ENCODE measurements around the gene ALPI. TPM values are rescaled to one million over a fixed set of nuclear protein-coding genes. Genes with fewer than 3 reads are reported as not detected.

The ALPI gene
- total RNA-seq, 1 experiment from 2014 or later = not detected

DNA sequence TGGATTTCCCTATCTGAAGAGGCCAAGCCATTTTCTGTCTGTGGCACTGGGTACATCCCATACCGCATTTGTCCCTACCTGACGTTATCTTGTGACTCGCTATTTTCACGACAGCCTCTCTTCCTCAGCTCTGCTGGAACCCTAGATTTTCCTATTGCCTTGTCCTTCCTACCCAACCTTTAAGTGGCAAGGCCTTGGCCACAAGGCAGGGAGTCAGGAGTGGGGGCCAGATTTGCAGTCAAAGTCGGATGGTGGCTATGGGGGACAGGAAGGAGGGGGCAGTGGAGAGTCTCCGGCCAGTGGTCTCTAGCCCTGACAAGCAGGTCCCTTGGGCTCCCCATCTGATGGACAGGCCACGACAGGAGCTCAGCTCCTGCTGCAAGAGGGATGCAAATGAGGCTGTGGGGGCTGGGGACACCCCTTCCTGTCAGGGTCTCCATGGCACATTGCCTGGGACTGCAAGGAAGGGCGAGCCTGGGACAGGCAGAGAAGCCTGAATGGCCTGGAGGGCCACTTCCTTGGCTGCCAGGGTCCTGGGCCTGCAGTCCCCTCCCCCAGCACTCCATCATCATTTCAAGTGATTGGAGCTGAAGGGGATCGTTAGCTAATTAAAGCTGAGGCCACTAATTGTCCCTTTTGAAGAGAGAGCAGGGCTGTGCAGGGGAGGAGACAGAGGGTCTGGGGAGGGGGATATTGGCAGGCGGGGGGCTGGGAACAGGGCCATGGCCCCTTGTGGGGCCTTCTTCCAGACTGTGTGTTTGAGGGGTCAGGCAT is 37.9 kb downstream of the ALPI start:
- DNase-seq (ENCODE audit: low read depth, low spot score) (no peak), ATAC-seq (no peak)
- H3K4me3 ChIP-seq (ENCODE audit: low read depth in 2 of 2, low read length in 2 of 2) = no peak overlapping the region
- no peaks in the 10 kb centered on the region for H3K9me3 ChIP-seq (ENCODE audit: control insufficient read depth, insufficient read depth, low read depth, low read length)
- POLR2A ChIA-PET = no interaction called here
- no peak overlapping the region for H3K27ac ChIP-seq (ENCODE audit: low read length)
- H3K27me3 ChIP-seq (ENCODE audit: control insufficient read depth, insufficient read depth, low read length) = no peaks in the 10 kb centered on the region
- CTCF ChIA-PET = no interaction called here
- in situ Hi-C loops (cut with HindIII; ENCODE audit: low pct_unique_long_range_greater_than_20kb, low sequenced_read_pairs) (no loop called here), intact Hi-C loops (cut with micrococcal nuclease; ENCODE audit: unreplicated experiment) (no loop called here)
- TF ChIP-seq CTCF (IDR thresholded peaks at IDR 0.05) = no peak
- TF ChIP-seq SIN3A (IDR thresholded peaks at IDR 0.05; ENCODE audit: borderline replicate concordance, insufficient read depth, low read depth, low read length) = no peak
- TF ChIP-seq, protein P1, sequence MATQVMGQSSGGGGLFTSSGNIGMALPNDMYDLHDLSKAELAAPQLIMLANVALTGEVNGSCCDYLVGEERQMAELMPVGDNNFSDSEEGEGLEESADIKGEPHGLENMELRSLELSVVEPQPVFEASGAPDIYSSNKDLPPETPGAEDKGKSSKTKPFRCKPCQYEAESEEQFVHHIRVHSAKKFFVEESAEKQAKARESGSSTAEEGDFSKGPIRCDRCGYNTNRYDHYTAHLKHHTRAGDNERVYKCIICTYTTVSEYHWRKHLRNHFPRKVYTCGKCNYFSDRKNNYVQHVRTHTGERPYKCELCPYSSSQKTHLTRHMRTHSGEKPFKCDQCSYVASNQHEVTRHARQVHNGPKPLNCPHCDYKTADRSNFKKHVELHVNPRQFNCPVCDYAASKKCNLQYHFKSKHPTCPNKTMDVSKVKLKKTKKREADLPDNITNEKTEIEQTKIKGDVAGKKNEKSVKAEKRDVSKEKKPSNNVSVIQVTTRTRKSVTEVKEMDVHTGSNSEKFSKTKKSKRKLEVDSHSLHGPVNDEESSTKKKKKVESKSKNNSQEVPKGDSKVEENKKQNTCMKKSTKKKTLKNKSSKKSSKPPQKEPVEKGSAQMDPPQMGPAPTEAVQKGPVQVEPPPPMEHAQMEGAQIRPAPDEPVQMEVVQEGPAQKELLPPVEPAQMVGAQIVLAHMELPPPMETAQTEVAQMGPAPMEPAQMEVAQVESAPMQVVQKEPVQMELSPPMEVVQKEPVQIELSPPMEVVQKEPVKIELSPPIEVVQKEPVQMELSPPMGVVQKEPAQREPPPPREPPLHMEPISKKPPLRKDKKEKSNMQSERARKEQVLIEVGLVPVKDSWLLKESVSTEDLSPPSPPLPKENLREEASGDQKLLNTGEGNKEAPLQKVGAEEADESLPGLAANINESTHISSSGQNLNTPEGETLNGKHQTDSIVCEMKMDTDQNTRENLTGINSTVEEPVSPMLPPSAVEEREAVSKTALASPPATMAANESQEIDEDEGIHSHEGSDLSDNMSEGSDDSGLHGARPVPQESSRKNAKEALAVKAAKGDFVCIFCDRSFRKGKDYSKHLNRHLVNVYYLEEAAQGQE (IDR thresholded peaks at IDR 0.05; ENCODE audit: insufficient read depth in 1 of 2, low read depth in 2 of 2, low read length in 1 of 2) = no peak
- TF ChIP-seq POLR2AphosphoS5 (IDR thresholded peaks at IDR 0.05; ENCODE audit: low read depth, low read length) = no peak
- no peak for TF ChIP-seq TCF7L2 (IDR thresholded peaks at IDR 0.05; ENCODE audit: low read depth, low read length)
- H3K36me3 ChIP-seq (ENCODE audit: control insufficient read depth, insufficient read depth, low read length) = no peaks in the 10 kb centered on the region
- no TSS peak for BruUV-seq (replicated peaks)
- no peaks in the 10 kb centered on the region for H3K4me1 ChIP-seq (ENCODE audit: control insufficient read depth, insufficient read depth, low read length)

GRCh38 chr2:232494542-232494941 is 38.6 kb downstream of the ALPI start:
- Histone ChIP-seq H3K36me3 (ENCODE audit: control insufficient read depth, insufficient read depth, low read length) (no peaks in the 10 kb centered on the region), H3K4me1 (ENCODE audit: control insufficient read depth, insufficient read depth, low read length) (no peaks in the 10 kb centered on the region), H3K27me3 (ENCODE audit: control insufficient read depth, insufficient read depth, low read length) (no peaks in the 10 kb centered on the region), H3K27ac (ENCODE audit: low read length) (no peak overlapping the region), H3K4me3 (ENCODE audit: low read depth in 2 of 2, low read length in 2 of 2) (no peak overlapping the region), H3K9me3 (ENCODE audit: control insufficient read depth, insufficient read depth, low read depth, low read length) (no peaks in the 10 kb centered on the region)
- ATAC-seq = no peak
- no peak for DNase-seq (ENCODE audit: low read depth, low spot score)
- CTCF ChIA-PET = no interaction called here
- in situ Hi-C loops (cut with HindIII; ENCODE audit: low pct_unique_long_range_greater_than_20kb, low sequenced_read_pairs) = no loop called here
- no TSS peak for BruUV-seq (replicated peaks)
- intact Hi-C loops (cut with micrococcal nuclease; ENCODE audit: unreplicated experiment) = no loop called here
- TF ChIP-seq CTCF (IDR thresholded peaks at IDR 0.05) (no peak), POLR2AphosphoS5 (IDR thresholded peaks at IDR 0.05; ENCODE audit: low read depth, low read length) (no peak), TCF7L2 (IDR thresholded peaks at IDR 0.05; ENCODE audit: low read depth, low read length) (no peak), SIN3A (IDR thresholded peaks at IDR 0.05; ENCODE audit: borderline replicate concordance, insufficient read depth, low read depth, low read length) (no peak)
- TF ChIP-seq, protein P1 (IDR thresholded peaks at IDR 0.05; ENCODE audit: insufficient read depth in 1 of 2, low read depth in 2 of 2, low read length in 1 of 2) = no peak
- POLR2A ChIA-PET = no interaction called here
